OCI-LY7 (cell line): Measurements from ENCODE around the gene GRAMD2B. TPM values are rescaled to one million over a fixed set of nuclear protein-coding genes. Genes with fewer than 3 reads are reported as not detected.

Source experiments
- BruUV-seq: library from RNA; stranded (reverse); fragments of 400-500 nt; replicated peaks from 2 replicates; lab custom pipeline; 2021; lab: Mats Ljungman, UMichigan
- CTCF ChIA-PET: fragments of 300-600 bp; sonication (Branson Sonifier 250); formaldehyde crosslinking; loops from one replicate; lab custom pipeline; 2022; ENCODE audit warnings: antibody characterized with exemption; ENCODE audit not compliant: unreplicated experiment; lab: Charles Lee
- POLR2A ChIA-PET: fragments of 300-600 bp; sonication (Branson Sonifier 250); formaldehyde crosslinking; loops from one replicate; lab custom pipeline; 2022; ENCODE audit warnings: antibody characterized with exemption; lab: Charles Lee
- DNase-seq: peaks from one replicate; pipeline ENCODE4 v3.0.0-alpha.2; 2015; ENCODE audit warnings: low spot score
- H2AFZ ChIP-seq: fragments of 200-600 bp; sonication (generic), shearing (Covaris generic); 2 replicates; pipeline ENCODE4 v1.6.1; 2014; ENCODE audit warnings: mild to moderate bottlenecking, antibody characterized with exemption, low read length, moderate library complexity
- H3K27ac ChIP-seq: fragments of 200-600 bp; sonication (generic); 2 replicates; pipeline ENCODE4 v1.5.1; 2014; ENCODE audit warnings: mixed run types, low read depth, mild to moderate bottlenecking, moderate library complexity, low read length, inconsistent platforms; ENCODE audit not compliant: poor library complexity, severe bottlenecking
- H3K36me3 ChIP-seq: fragments of 200-600 bp; sonication (generic); 2 replicates; pipeline ENCODE4 v1.6.1; 2014; ENCODE audit warnings: mild to moderate bottlenecking, antibody characterized with exemption, low read length, moderate library complexity, mixed read lengths; ENCODE audit not compliant: insufficient read depth
- H3K4me1 ChIP-seq: fragments of 200-600 bp; sonication (generic); 2 replicates; pipeline ENCODE4 v1.5.1; 2014; ENCODE audit warnings: mild to moderate bottlenecking, low read length; ENCODE audit not compliant: insufficient read depth, poor library complexity, severe bottlenecking
- H3K4me2 ChIP-seq: fragments of 200-600 bp; sonication (generic); 2 replicates; pipeline ENCODE4 v1.6.1; 2014; ENCODE audit warnings: mild to moderate bottlenecking, low read length
- H3K4me3 ChIP-seq: fragments of 200-600 bp; sonication (generic); 2 replicates; pipeline ENCODE4 v1.5.1; 2014; ENCODE audit warnings: mild to moderate bottlenecking, low read depth, low read length; ENCODE audit not compliant: poor library complexity, severe bottlenecking
- H3K79me2 ChIP-seq: fragments of 200-600 bp; sonication (generic); 2 replicates; pipeline ENCODE4 v1.6.1; 2016; ENCODE audit warnings: low read depth, mild to moderate bottlenecking, low read length, moderate library complexity, mixed read lengths; ENCODE audit not compliant: insufficient read depth
- H3K9me2 ChIP-seq: fragments of 200-600 bp; sonication (generic); 2 replicates; pipeline ENCODE4 v1.6.1; 2016; ENCODE audit warnings: mild to moderate bottlenecking, low read length, mixed read lengths; ENCODE audit not compliant: insufficient read depth
- H3K9me3 ChIP-seq: fragments of 200-600 bp; sonication (generic); 2 replicates; pipeline ENCODE4 v1.6.1; 2014; ENCODE audit warnings: mild to moderate bottlenecking, mixed run types, low read length, mixed read lengths
- H4K20me1 ChIP-seq: fragments of 200-600 bp; sonication (generic); 2 replicates; pipeline ENCODE4 v1.6.1; 2014; ENCODE audit warnings: mild to moderate bottlenecking, antibody characterized with exemption, low read length, moderate library complexity, mixed read lengths; ENCODE audit not compliant: insufficient read depth
- CTCF ChIP-seq: fragments of 200-600 bp; sonication (generic); conservative IDR thresholded peaks from 2 replicates; pipeline ENCODE4 v1.5.1; 2014; ENCODE audit warnings: mild to moderate bottlenecking, antibody characterized with exemption, low read length, moderate library complexity, mixed read lengths
- EZH2phosphoT487 ChIP-seq: fragments of 200-600 bp; sonication (generic); IDR thresholded peaks from 2 replicates; pipeline ENCODE4 v1.6.1; 2018; ENCODE audit warnings: low read depth, borderline replicate concordance, mild to moderate bottlenecking, mixed run types, antibody characterized with exemption, low read length, moderate library complexity, mixed read lengths
- intact Hi-C: fragments of 100-400 bp; cut with micrococcal nuclease; formaldehyde crosslinking; loops from one replicate; pipeline ENCODE4 v1.10.0; 2022; ENCODE audit not compliant: unreplicated experiment
- total RNA-seq, 2 experiments: library from RNA; depleted of rRNA in 1 of 2; stranded (reverse); fragments of >200 nt in 1 of 2; shearing (Covaris generic) in 1 of 2; gene quantifications; 2 replicates each; pipeline ENCODE4 v1.2.3, GENCODE V29; 2014 to 2022

The GRAMD2B gene
- total RNA-seq, 2 experiments from 2014 or later, result not detected

GRCh38 chr5:126389179-126389578 is 34.0 kb upstream of the GRAMD2B start:
- H3K79me2 ChIP-seq, result no peaks in the 10 kb centered on the region
- no peak overlapping the region for H2AFZ ChIP-seq
- no peak for TF ChIP-seq EZH2phosphoT487
- no peak for TF ChIP-seq CTCF
- H3K4me3 ChIP-seq, result no peak overlapping the region
- BruUV-seq, result no TSS peak
- no peak overlapping the region for H3K27ac ChIP-seq
- H3K36me3 ChIP-seq, result no peaks in the 10 kb centered on the region
- no peak overlapping the region for H3K4me2 ChIP-seq
- ChIA-PET CTCF (no interaction called here), POLR2A (interaction anchor here (0.7 kb wide), 1 partner anchor 99 kb away, joined by 3 read pairs; no protein-coding TSS in a partner anchor)
- intact Hi-C loops, result no loop called here
- H3K9me2 ChIP-seq, result no peaks in the 10 kb centered on the region
- H3K9me3 ChIP-seq, result no peaks in the 10 kb centered on the region
- H4K20me1 ChIP-seq, result no peaks in the 10 kb centered on the region
- DNase-seq, result no peak
- no peaks in the 10 kb centered on the region for H3K4me1 ChIP-seq

- no peak overlapping the region for H3K27ac ChIP-seq
Observed at GRCh38 chr5:126390051-126390450, 33.2 kb upstream of the GRAMD2B start.

More at GRCh38 chr5:126390051-126390450, 33.2 kb upstream of the GRAMD2B start:
- no peaks in the 10 kb centered on the region for H3K79me2 ChIP-seq
- TF ChIP-seq EZH2phosphoT487, result no peak
- TF ChIP-seq CTCF, result no peak
- intact Hi-C loops, result no loop called here
- no peak for DNase-seq
- H2AFZ ChIP-seq, result no peak overlapping the region
- no peaks in the 10 kb centered on the region for H3K36me3 ChIP-seq
- no peak overlapping the region for H3K4me3 ChIP-seq
- ChIA-PET POLR2A (no interaction called here), CTCF (no interaction called here)
- no peaks in the 10 kb centered on the region for H4K20me1 ChIP-seq
- no peaks in the 10 kb centered on the region for H3K4me1 ChIP-seq
- no peaks in the 10 kb centered on the region for H3K9me3 ChIP-seq
- no TSS peak for BruUV-seq
- no peak overlapping the region for H3K4me2 ChIP-seq
- no peaks in the 10 kb centered on the region for H3K9me2 ChIP-seq
